ENCODE measurements around the gene ATP5IF1. TPM values are rescaled to one million over a fixed set of nuclear protein-coding genes. Genes with fewer than 3 reads are reported as not detected.

Gene ATP5IF1
- total and polyA plus RNA-seq, 2 of the 13 experiments (the other 11 are each of a cell fraction or from before 2014, with no cell fraction given), result 97.7 to 131 TPM

GRCh38 chr1:28232558-28233263 is 3.2 kb upstream of the ATP5IF1 start, which contains the start of gene DNAJC8 (continued):
- TF ChIP-seq ZNF142 (CRISPR knock-in tag; IDR thresholded peaks at IDR 0.05) (no peak), HOXA9 (CRISPR knock-in tag; IDR thresholded peaks at IDR 0.05; ENCODE audit: borderline replicate concordance) (no peak), SAFB2 (CRISPR knock-in tag; IDR thresholded peaks at IDR 0.05; ENCODE audit: borderline replicate concordance, low read depth) (no peak), ZNF75D (CRISPR knock-in tag; IDR thresholded peaks at IDR 0.05; ENCODE audit: borderline replicate concordance) (no peak), TFAP4 (IDR thresholded peaks at IDR 0.05; ENCODE audit: borderline replicate concordance, low read depth) (no peak), ETS1 (CRISPR knock-in tag; IDR thresholded peaks at IDR 0.05) (no peak), ELF3 (CRISPR knock-in tag; IDR thresholded peaks at IDR 0.05) (no peak), JDP2 (CRISPR knock-in tag; IDR thresholded peaks at IDR 0.05; ENCODE audit: borderline replicate concordance) (no peak), MTA3 (CRISPR knock-in tag; IDR thresholded peaks at IDR 0.05) (no peak), SMARCC2 (IDR thresholded peaks at IDR 0.05) (no peak), SOX6 (IDR thresholded peaks at IDR 0.05) (no peak), SOX6 (CRISPR knock-in tag; IDR thresholded peaks at IDR 0.05) (0 out of 2 replicates have a peak, but pooled peaks have one; percentile 21), ZNF607 (CRISPR knock-in tag; IDR thresholded peaks at IDR 0.05; ENCODE audit: borderline replicate concordance) (no peak), PCBP1 (IDR thresholded peaks at IDR 0.05; ENCODE audit: borderline replicate concordance, low read depth, low read length) (no peak), SNAI1 (CRISPR knock-in tag; IDR thresholded peaks at IDR 0.05; ENCODE audit: borderline replicate concordance) (0 out of 2 replicates have a peak, but pooled peaks have one; percentile 14), ZNF737 (CRISPR knock-in tag; IDR thresholded peaks at IDR 0.05; ENCODE audit: borderline replicate concordance) (no peak), PITX1 (CRISPR knock-in tag; IDR thresholded peaks at IDR 0.05) (peak; percentile 24; the same call in 1 of the 2 replicates), RBM22 (optimal IDR thresholded peaks at IDR 0.05; ENCODE audit: low read length) (peak; percentile 67), FOXA1 (IDR thresholded peaks at IDR 0.05) (no peak), FOXA1 (CRISPR knock-in tag; IDR thresholded peaks at IDR 0.05) (no peak), FOXA3 (CRISPR knock-in tag; IDR thresholded peaks at IDR 0.05) (no peak), BRF2 (CRISPR knock-in tag; IDR thresholded peaks at IDR 0.05) (no peak), MED1 (CRISPR knock-in tag; IDR thresholded peaks at IDR 0.05) (no peak)

Data from HepG2 (cell line).